HFF-Myc (cell line): Measurements from ENCODE around the gene VAMP8.

ENCODE experiments used
- DNase-seq: peaks from one replicate; pipeline ENCODE4 v3.0.0-alpha.2; 2011; ENCODE audit warnings: low read depth; ENCODE audit errors: extremely low read depth
- H3K4me3 ChIP-seq: replicated peaks from 2 replicates; pipeline ENCODE4 v1.5.1; 2011; ENCODE audit warnings: low read depth, mild to moderate bottlenecking, control low read depth, low read length
- CTCF ChIP-seq: IDR thresholded peaks from 2 replicates; pipeline ENCODE4 v1.5.1; 2012; ENCODE audit warnings: mild to moderate bottlenecking, low read depth, low read length, control low read depth; ENCODE audit errors: missing control alignments

Gene VAMP8

GRCh38 chr2:85580206-85580605, 2.8 kb downstream of the VAMP8 start:
- TF ChIP-seq CTCF: no peak
- DNase-seq: no peak
- H3K4me3 ChIP-seq: no peak overlapping the region

GRCh38 chr2:85582492-85582891, 5.1 kb downstream of the VAMP8 start:
- no peak overlapping the region for H3K4me3 ChIP-seq
- DNase-seq: no peak
- TF ChIP-seq CTCF: no peak

- no peak for DNase-seq
- H3K4me3 ChIP-seq: peak overlapping the region; percentile 44
- no peak for TF ChIP-seq CTCF
These were observed 6.4 kb downstream of the VAMP8 start for GRCh38 chr2:85583667-85584353.

GRCh38 chr2:85584354-85584856, 7.0 kb downstream of the VAMP8 start, which contains the start of gene VAMP5:
VAMP5 (plus strand) TSS chr2:85584431; CDS start chr2:85584491, 60 bp downstream.
- no peak for TF ChIP-seq CTCF
- peak within 1 kb of the TSS; percentile 44 for H3K4me3 ChIP-seq
- no peak for DNase-seq

GRCh38 chr2:85584857-85585780, 7.7 kb downstream of the VAMP8 start:
- TF ChIP-seq CTCF: no peak
- peak; percentile 61 for DNase-seq
- peak overlapping the region; percentile 44 for H3K4me3 ChIP-seq

- TF ChIP-seq CTCF: no peak
- no peak overlapping the region for H3K4me3 ChIP-seq
- no peak for DNase-seq
These were observed 8.4 kb downstream of the VAMP8 start for GRCh38 chr2:85585781-85586105.
